ENCODE results near the gene KREMEN2. TPM values are rescaled to one million over a fixed set of nuclear protein-coding genes. Genes with fewer than 3 reads are reported as not detected.

Gene KREMEN2
- total and polyA plus RNA-seq, 2 of the 4 experiments (the other 2 are of a cell fraction), result 0.03 TPM; not detected in 1

- intact Hi-C loops (cut with micrococcal nuclease), result no loop called here
- Histone ChIP-seq H3K9ac (ENCODE audit: low read depth, low read length) (no peak overlapping the region), H2BK5ac (ENCODE audit: low read depth, low read length, poor library complexity, severe bottlenecking) (no peak overlapping the region), H4K8ac (ENCODE audit: low read depth in 2 of 2, low read length in 2 of 2) (no peak overlapping the region), H2AK5ac (ENCODE audit: low read depth, low read length) (no peak overlapping the region), H2BK15ac (ENCODE audit: low read depth, low read length) (no peak overlapping the region), H3K4ac (ENCODE audit: low read depth, low read length) (no peak overlapping the region), H2AFZ (replicated peaks; ENCODE audit: low read length, poor library complexity) (no peak overlapping the region), H3K9me3 (ENCODE audit: control insufficient read depth, insufficient read depth, low read length) (no peaks in the 10 kb centered on the region), H3K79me1 (ENCODE audit: low read depth in 1 of 2, low read length in 2 of 2) (no peaks in the 10 kb centered on the region), H3K18ac (ENCODE audit: low read depth, low read length) (no peak overlapping the region), H3K14ac (replicated peaks; ENCODE audit: low read depth, low read length) (no peak overlapping the region), H4K20me1 (ENCODE audit: insufficient read depth, low read length) (no peaks in the 10 kb centered on the region), H3K4me1 (ENCODE audit: control insufficient read depth, insufficient read depth, low read length) (no peaks in the 10 kb centered on the region), H3K27me3 (ENCODE audit: control insufficient read depth, insufficient read depth, low read length) (peaks cover 53% of the 10 kb centered on the region), H3K23ac (ENCODE audit: low read depth, low read length) (no peak overlapping the region), H2BK120ac (ENCODE audit: low read depth, low read length) (no peak overlapping the region), H3K56ac (ENCODE audit: extremely low read depth, insufficient read depth, low read length) (no peak overlapping the region), H3K27ac (ENCODE audit: insufficient read depth, low read length) (no peak overlapping the region), H4K5ac (ENCODE audit: low read depth, low read length) (no peak overlapping the region), H4K91ac (ENCODE audit: insufficient read depth, low read depth, low read length) (no peak overlapping the region), H2BK20ac (ENCODE audit: low read depth, low read length) (no peak overlapping the region), H3K4me3 (ENCODE audit: insufficient read depth, low read depth, low read length) (no peak overlapping the region), H3K4me2 (ENCODE audit: low read depth, low read length) (no peak overlapping the region), H3K9me1 (ENCODE audit: insufficient read depth, low read length) (no peaks in the 10 kb centered on the region), H3K36me3 (ENCODE audit: control insufficient read depth, insufficient read depth, low read length) (no peaks in the 10 kb centered on the region), H2AK9ac (replicated peaks; ENCODE audit: low read depth, low read length, poor library complexity) (no peak overlapping the region)
- ATAC-seq (ENCODE audit: low read depth) (no peak), DNase-seq (no peak)
- no TSS peak for BruUV-seq (replicated peaks)
- CTCF ChIA-PET, result interaction anchor here (1.3 kb wide), 1 partner anchor 31 kb away, joined by 6 read pairs; no protein-coding TSS in a partner anchor
- POLR2A ChIA-PET (ENCODE audit: unreplicated experiment), result no interaction called here
- dilution Hi-C loops (cut with HindIII; ENCODE audit: low sequenced_read_pairs, unreplicated experiment), result no loop called here
- in situ Hi-C loops (cut with MboI; ENCODE audit: low sequenced_read_pairs), result no loop called here
- 80% methylated on average over 1 of the region's 4 CpGs; no CpG with 5 or more reads in 1 of the 2 experiments for WGBS, 2 experiments (ENCODE audit: extremely low coverage in 2 of 2, insufficient read length in 1 of 2)
- TF ChIP-seq CHD1 (IDR thresholded peaks at IDR 0.05; ENCODE audit: low read depth, low read length), result no peak
- no peak for TF ChIP-seq CTCF (conservative IDR thresholded peaks at IDR 0.05; ENCODE audit: low read depth, low read length)
- no peak for TF ChIP-seq FOS (IDR thresholded peaks at IDR 0.05; ENCODE audit: low read depth, low read length)
- no peak for TF ChIP-seq RFX5 (IDR thresholded peaks at IDR 0.05; ENCODE audit: low read depth, low read length)
- TF ChIP-seq, protein P1, sequence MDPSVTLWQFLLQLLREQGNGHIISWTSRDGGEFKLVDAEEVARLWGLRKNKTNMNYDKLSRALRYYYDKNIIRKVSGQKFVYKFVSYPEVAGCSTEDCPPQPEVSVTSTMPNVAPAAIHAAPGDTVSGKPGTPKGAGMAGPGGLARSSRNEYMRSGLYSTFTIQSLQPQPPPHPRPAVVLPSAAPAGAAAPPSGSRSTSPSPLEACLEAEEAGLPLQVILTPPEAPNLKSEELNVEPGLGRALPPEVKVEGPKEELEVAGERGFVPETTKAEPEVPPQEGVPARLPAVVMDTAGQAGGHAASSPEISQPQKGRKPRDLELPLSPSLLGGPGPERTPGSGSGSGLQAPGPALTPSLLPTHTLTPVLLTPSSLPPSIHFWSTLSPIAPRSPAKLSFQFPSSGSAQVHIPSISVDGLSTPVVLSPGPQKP (IDR thresholded peaks at IDR 0.05; ENCODE audit: borderline replicate concordance, low read depth, low read length), result no peak
- TF ChIP-seq SMC3 (IDR thresholded peaks at IDR 0.05; ENCODE audit: low read depth, low read length), result no peak
- TF ChIP-seq RAD21 (IDR thresholded peaks at IDR 0.05; ENCODE audit: low read length), result no peak
- TF ChIP-seq NFE2L2 (IDR thresholded peaks at IDR 0.05; ENCODE audit: low read depth, low read length), result no peak
- TF ChIP-seq POLR2A (IDR thresholded peaks at IDR 0.05; ENCODE audit: low read depth, low read length), result no peak
- TF ChIP-seq MAZ (IDR thresholded peaks at IDR 0.05; ENCODE audit: borderline replicate concordance, low read depth, low read length), result no peak
- no peak for TF ChIP-seq MAFK (IDR thresholded peaks at IDR 0.05; ENCODE audit: low read depth, low read length)
Measured at GRCh38 chr16:3000540-3000939, 36.5 kb downstream of the KREMEN2 start.
